A673 (cell line): ENCODE data around the gene CD164. TPM values are rescaled to one million over a fixed set of nuclear protein-coding genes. Genes with fewer than 3 reads are reported as not detected.
A peak's percentile ranks its signal among the peaks of the same experiment; 100 is the strongest.

ENCODE experiments used
- BruUV-seq: library from RNA; stranded (reverse); fragments of 400-500 nt; replicated peaks from 2 replicates; lab custom pipeline; 2021; lab: Mats Ljungman, UMichigan
- CTCF ChIA-PET: fragments of 300-600 bp; sonication (Branson Sonifier 250); formaldehyde crosslinking; loops from one replicate; lab custom pipeline; 2022; ENCODE audit warnings: antibody characterized with exemption; lab: Charles Lee
- POLR2A ChIA-PET: fragments of 300-600 bp; sonication (Branson Sonifier 250); formaldehyde crosslinking; loops from one replicate; lab custom pipeline; 2022; ENCODE audit warnings: antibody characterized with exemption; ENCODE audit not compliant: low non-redundant PET; lab: Charles Lee
- DNase-seq: peaks from one replicate; pipeline ENCODE4 v3.0.0-alpha.2; 2015; ENCODE audit warnings: low spot score
- H3K27ac ChIP-seq: fragments of 200-600 bp; sonication (generic); 2 replicates; pipeline ENCODE4 v1.5.1; 2016; ENCODE audit warnings: mixed run types, low read depth, mild to moderate bottlenecking, mixed read lengths, antibody characterized with exemption, low read length; ENCODE audit not compliant: poor library complexity, severe bottlenecking
- H3K27me3 ChIP-seq: fragments of 200-600 bp; sonication (generic); replicated peaks from 2 replicates; pipeline ENCODE4 v1.6.1; 2017; ENCODE audit warnings: mixed run types, low read depth, mild to moderate bottlenecking, mixed read lengths, antibody characterized with exemption, low read length; ENCODE audit not compliant: insufficient read depth, poor library complexity
- H3K36me3 ChIP-seq: fragments of 200-600 bp; sonication (generic); 2 replicates; pipeline ENCODE4 v1.6.1; 2016; ENCODE audit warnings: mixed run types, mild to moderate bottlenecking, mixed read lengths, antibody characterized with exemption, low read length; ENCODE audit not compliant: insufficient read depth, poor library complexity, severe bottlenecking
- H3K4me1 ChIP-seq: fragments of 200-600 bp; sonication (generic); 2 replicates; pipeline ENCODE4 v1.6.1; 2017; ENCODE audit warnings: mixed run types, mild to moderate bottlenecking, mixed read lengths, antibody characterized with exemption, low read length; ENCODE audit not compliant: insufficient read depth, poor library complexity, severe bottlenecking
- H3K4me3 ChIP-seq: fragments of 200-600 bp; sonication (generic); 2 replicates; pipeline ENCODE4 v1.5.1; 2016; ENCODE audit warnings: low read depth, mixed run types, mild to moderate bottlenecking, mixed read lengths, low read length; ENCODE audit not compliant: poor library complexity, severe bottlenecking
- H3K9me3 ChIP-seq: fragments of 200-600 bp; sonication (generic); 2 replicates; pipeline ENCODE4 v1.6.1; 2016; ENCODE audit warnings: mixed run types, low read depth, mild to moderate bottlenecking, mixed read lengths, antibody characterized with exemption, low read length; ENCODE audit not compliant: poor library complexity, severe bottlenecking
- EZH2 ChIP-seq: fragments of 200-600 bp; sonication (generic); IDR thresholded peaks from 2 replicates; pipeline ENCODE4 v1.6.1; 2017; ENCODE audit warnings: borderline replicate concordance, low read depth, mild to moderate bottlenecking, mixed read lengths, antibody characterized with exemption, low read length; ENCODE audit not compliant: poor library complexity, severe bottlenecking
- intact Hi-C: fragments of 100-400 bp; cut with micrococcal nuclease; formaldehyde crosslinking; loops from one replicate; pipeline ENCODE4 v1.10.0; 2022; ENCODE audit not compliant: unreplicated experiment
- total RNA-seq: library from RNA; stranded (reverse); gene quantifications from 2 replicates; pipeline ENCODE4 v1.2.3, GENCODE V29; 2021
- TF ChIP-seq, protein P1 (sequence below): fragments of 300-800, 200-600 bp; sonication (generic); conservative IDR thresholded peaks from 2 replicates; pipeline ENCODE4 v1.5.1; 2017; ENCODE audit warnings: low read depth, mild to moderate bottlenecking, antibody characterized with exemption, low read length, moderate library complexity, mixed read lengths

CD164 gene
- total RNA-seq, 1 experiment from 2014 or later = 176 TPM

DNA sequence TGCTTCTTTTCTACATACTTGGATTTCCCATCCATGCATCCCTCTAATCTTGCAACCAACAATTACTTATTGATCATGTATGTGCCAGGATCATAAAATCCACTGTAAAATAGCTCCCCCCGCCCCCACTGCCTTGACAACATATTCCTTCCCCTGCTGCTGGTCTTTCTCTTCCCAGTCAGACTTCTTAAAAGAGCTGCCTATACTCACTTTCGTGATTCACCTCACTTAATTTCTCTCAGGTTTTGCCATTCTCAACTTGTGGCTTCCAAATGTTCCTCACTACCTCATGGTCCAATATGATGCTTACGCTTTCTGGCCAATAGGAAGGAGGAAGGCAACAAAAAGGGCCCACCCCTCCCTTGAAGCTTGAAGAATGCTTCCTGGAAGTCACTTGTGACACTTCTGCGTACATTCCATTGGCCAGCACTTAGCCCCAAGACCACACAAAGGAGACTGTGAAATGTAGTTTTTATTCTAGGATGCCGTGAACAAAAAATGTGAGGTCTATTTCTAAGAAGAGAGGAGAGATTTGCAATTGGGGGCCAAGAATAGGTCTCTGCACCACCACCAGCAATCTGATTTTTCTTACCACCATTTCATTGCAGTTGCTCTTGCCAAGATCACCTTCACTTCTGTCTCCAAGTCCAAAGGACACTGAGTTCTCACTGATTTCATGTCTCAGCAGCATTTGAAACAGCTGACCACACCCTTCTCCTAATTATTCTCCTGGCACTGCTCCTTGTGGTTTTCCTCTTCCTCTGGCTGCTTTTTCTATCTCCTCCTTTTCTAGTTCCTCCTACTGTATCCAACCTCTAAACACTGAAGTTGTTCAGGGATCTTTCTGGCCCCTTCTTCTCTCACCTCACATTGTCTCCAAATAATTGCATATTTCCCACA lies 30.8 kb downstream of the CD164 start:
- Histone ChIP-seq H3K27me3 (no peaks in the 10 kb centered on the region), H3K27ac (no peak overlapping the region), H3K9me3 (peaks cover 8% of the 10 kb centered on the region), H3K4me3 (no peak overlapping the region), H3K36me3 (peaks cover 4% of the 10 kb centered on the region), H3K4me1 (no peaks in the 10 kb centered on the region)
- BruUV-seq = no TSS peak
- ChIA-PET POLR2A (no interaction called here), CTCF (no interaction called here)
- no peak for DNase-seq
- no peak for TF ChIP-seq EZH2
- TF ChIP-seq, protein P1, sequence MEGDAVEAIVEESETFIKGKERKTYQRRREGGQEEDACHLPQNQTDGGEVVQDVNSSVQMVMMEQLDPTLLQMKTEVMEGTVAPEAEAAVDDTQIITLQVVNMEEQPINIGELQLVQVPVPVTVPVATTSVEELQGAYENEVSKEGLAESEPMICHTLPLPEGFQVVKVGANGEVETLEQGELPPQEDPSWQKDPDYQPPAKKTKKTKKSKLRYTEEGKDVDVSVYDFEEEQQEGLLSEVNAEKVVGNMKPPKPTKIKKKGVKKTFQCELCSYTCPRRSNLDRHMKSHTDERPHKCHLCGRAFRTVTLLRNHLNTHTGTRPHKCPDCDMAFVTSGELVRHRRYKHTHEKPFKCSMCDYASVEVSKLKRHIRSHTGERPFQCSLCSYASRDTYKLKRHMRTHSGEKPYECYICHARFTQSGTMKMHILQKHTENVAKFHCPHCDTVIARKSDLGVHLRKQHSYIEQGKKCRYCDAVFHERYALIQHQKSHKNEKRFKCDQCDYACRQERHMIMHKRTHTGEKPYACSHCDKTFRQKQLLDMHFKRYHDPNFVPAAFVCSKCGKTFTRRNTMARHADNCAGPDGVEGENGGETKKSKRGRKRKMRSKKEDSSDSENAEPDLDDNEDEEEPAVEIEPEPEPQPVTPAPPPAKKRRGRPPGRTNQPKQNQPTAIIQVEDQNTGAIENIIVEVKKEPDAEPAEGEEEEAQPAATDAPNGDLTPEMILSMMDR = no peak
- intact Hi-C loops = no loop called here

DNA sequence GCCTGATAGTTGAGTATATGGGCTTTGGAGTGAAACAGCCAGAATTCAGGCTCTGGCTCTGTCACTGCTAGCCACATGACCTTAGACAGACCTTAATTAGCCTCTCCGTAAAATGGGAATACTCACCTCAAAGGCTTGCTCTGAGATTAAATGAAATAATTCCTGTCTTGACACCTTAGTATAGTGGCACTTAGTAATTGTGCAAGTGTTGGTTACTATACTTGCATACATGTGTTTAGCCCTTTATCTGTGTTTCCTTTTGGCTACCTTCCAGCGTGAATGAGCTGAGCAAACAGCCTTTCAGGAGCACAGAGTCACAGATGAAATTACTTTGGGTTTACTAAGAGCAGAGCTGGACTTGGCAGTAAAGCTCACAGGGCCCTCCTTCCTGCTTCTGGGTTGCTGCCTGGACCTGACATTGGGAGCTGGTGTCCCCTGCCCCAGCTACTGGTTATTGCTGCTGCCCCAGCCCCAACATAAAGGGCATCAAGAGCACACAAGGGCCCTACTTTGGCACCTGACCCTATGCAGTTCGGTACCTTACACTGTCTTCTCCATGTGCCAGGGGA lies 32.8 kb downstream of the CD164 start:
- DNase-seq = peak; percentile 51
- no peak overlapping the region for H3K27ac ChIP-seq
- no peak overlapping the region for H3K4me3 ChIP-seq
- H3K9me3 ChIP-seq = no peaks in the 10 kb centered on the region
- TF ChIP-seq, protein P1 = no peak
- TF ChIP-seq EZH2 = no peak
- ChIA-PET POLR2A (interaction anchor here (0.6 to 0.7 kb wide), 2 partner anchors 105 to 634 kb away, joined by 3 to 7 read pairs; no protein-coding TSS in a partner anchor), CTCF (interaction anchor here (0.7 kb wide), 1 partner anchor 10 kb away, joined by 10 read pairs; no protein-coding TSS in a partner anchor)
- no peaks in the 10 kb centered on the region for H3K27me3 ChIP-seq
- no TSS peak for BruUV-seq
- intact Hi-C loops = no loop called here
- no peaks in the 10 kb centered on the region for H3K36me3 ChIP-seq
- H3K4me1 ChIP-seq = no peaks in the 10 kb centered on the region

DNA sequence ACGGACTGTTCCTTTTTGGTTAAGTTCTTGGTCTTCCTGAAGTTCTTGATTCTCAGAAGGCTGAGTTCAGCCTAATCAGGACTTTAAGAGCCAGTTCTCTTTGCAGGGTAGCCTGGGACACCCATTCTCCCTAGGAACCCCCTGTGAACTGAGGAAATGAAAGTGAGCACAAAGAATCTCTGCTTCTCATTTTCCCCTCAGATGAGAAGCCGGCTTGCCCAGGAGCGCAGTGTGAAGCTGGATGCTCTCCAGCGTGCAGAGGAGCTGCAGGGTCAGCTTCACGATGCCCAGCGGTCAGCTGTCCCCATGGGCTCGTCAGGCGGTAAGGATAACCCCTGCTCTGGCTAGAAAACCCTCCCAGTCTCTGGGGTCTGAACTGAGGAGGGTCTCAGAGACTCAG lies 34.0 kb downstream of the CD164 start:
- no peaks in the 10 kb centered on the region for H3K9me3 ChIP-seq
- intact Hi-C loops = no loop called here
- no TSS peak for BruUV-seq
- no peak overlapping the region for H3K27ac ChIP-seq
- CTCF ChIA-PET = no interaction called here
- no peaks in the 10 kb centered on the region for H3K27me3 ChIP-seq
- no peaks in the 10 kb centered on the region for H3K4me1 ChIP-seq
- TF ChIP-seq, protein P1 = no peak
- no peak for TF ChIP-seq EZH2
- no peaks in the 10 kb centered on the region for H3K36me3 ChIP-seq
- DNase-seq = no peak
- H3K4me3 ChIP-seq = no peak overlapping the region
- POLR2A ChIA-PET = no interaction called here
